Liver (tissue), 9 donors: ENCODE measurements around the gene ITGA6. TPM values are rescaled to one million over a fixed set of nuclear protein-coding genes. Genes with fewer than 3 reads are reported as not detected.

Source experiments
- DNase-seq: peaks from one replicate; pipeline ENCODE4 v3.0.0-alpha.2; 2017; ENCODE audit warnings: low spot score
- H3K27ac ChIP-seq, 2 donors: one replicate each; pipeline ENCODE4 v1.7.0; 2013; ENCODE audit warnings: inconsistent platforms in 2 of 2, low read length in 2 of 2, control low read depth in 1 of 2, low read depth in 1 of 2, mild to moderate bottlenecking in 1 of 2
- H3K27me3 ChIP-seq, 4 donors: one replicate each; pipeline versions ENCODE4 v1.6.1 to v1.7.0; 2013; ENCODE audit warnings: low read length in 3 of 4, inconsistent platforms in 1 of 4, mild to moderate bottlenecking in 1 of 4, moderate library complexity in 1 of 4; ENCODE audit not compliant: control insufficient read depth in 4 of 4, insufficient read depth in 4 of 4
- H3K36me3 ChIP-seq, 4 donors: one replicate each; pipeline versions ENCODE4 v1.6.1 to v1.7.0; 2013; ENCODE audit warnings: low read length in 3 of 4, mild to moderate bottlenecking in 3 of 4, low read depth in 1 of 4, moderate library complexity in 1 of 4; ENCODE audit not compliant: control insufficient read depth in 4 of 4, insufficient read depth in 3 of 4
- H3K4me1 ChIP-seq, 4 donors: one replicate each; pipeline versions ENCODE4 v1.6.1 to v1.7.0; 2013; ENCODE audit warnings: low read length in 3 of 4, mild to moderate bottlenecking in 3 of 4, moderate library complexity in 1 of 4; ENCODE audit not compliant: control insufficient read depth in 4 of 4, insufficient read depth in 4 of 4
- H3K4me3 ChIP-seq, 3 donors: one replicate each; pipeline versions ENCODE4 v1.6.1 to v1.7.0; 2013; ENCODE audit warnings: low read length in 3 of 3, control low read depth in 1 of 3, low read depth in 1 of 3, mild to moderate bottlenecking in 1 of 3
- H3K9ac ChIP-seq, 2 donors: one replicate each; pipeline ENCODE4 v1.7.0; 2013; ENCODE audit warnings: low read length in 2 of 2, mild to moderate bottlenecking in 2 of 2, moderate library complexity in 2 of 2, control low read depth in 1 of 2, low read depth in 1 of 2
- H3K9me3 ChIP-seq, 4 donors: one replicate each; pipeline versions ENCODE4 v1.6.1 to v1.7.0; 2013; ENCODE audit warnings: low read length in 3 of 4; ENCODE audit not compliant: control insufficient read depth in 4 of 4
- CTCF ChIP-seq: fragments of 150-350 bp; IDR thresholded peaks from 2 replicates; pipeline ENCODE4 v1.5.1; 2017; ENCODE audit warnings: improper control_type of control experiment, low read depth, low read length; ENCODE audit not compliant: missing input control
- EGR1 ChIP-seq, 2 donors: IDR thresholded peaks; 2 replicates each; pipeline ENCODE4 v1.6.1; 2016 to 2018; ENCODE audit warnings: antibody characterized with exemption in 2 of 2, low read depth in 2 of 2
- FOXA1 ChIP-seq: IDR thresholded peaks from 2 replicates; pipeline ENCODE4 v1.6.1; 2016; ENCODE audit warnings: antibody characterized with exemption
- FOXA2 ChIP-seq: IDR thresholded peaks from 2 replicates; pipeline ENCODE4 v1.6.1; 2016; ENCODE audit warnings: antibody characterized with exemption
- GABPA ChIP-seq, 2 donors: IDR thresholded peaks in 1 of 2; conservative IDR thresholded peaks in 1 of 2; 2 replicates each; pipeline ENCODE4 v1.6.1; 2016; ENCODE audit warnings: antibody characterized with exemption in 2 of 2, mild to moderate bottlenecking in 1 of 2, moderate library complexity in 1 of 2
- HNF4A ChIP-seq, 2 donors: conservative IDR thresholded peaks; 2 replicates each; pipeline ENCODE4 v1.6.1; 2016; ENCODE audit warnings: antibody characterized with exemption in 2 of 2, mild to moderate bottlenecking in 2 of 2
- HNF4G ChIP-seq: IDR thresholded peaks from 2 replicates; pipeline ENCODE4 v1.6.1; 2016; ENCODE audit warnings: antibody characterized with exemption
- JUND ChIP-seq, 2 donors: IDR thresholded peaks; 2 replicates each; pipeline ENCODE4 v1.6.1; 2016; ENCODE audit warnings: antibody characterized with exemption in 2 of 2
- MAX ChIP-seq: IDR thresholded peaks from 2 replicates; pipeline ENCODE4 v1.6.1; 2016; ENCODE audit warnings: antibody characterized with exemption
- NR2F2 ChIP-seq: IDR thresholded peaks from 2 replicates; pipeline ENCODE4 v1.6.1; 2016; ENCODE audit warnings: antibody characterized with exemption
- RAD21 ChIP-seq, 2 donors: IDR thresholded peaks; 2 replicates each; pipeline ENCODE4 v1.6.1; 2016; ENCODE audit warnings: antibody characterized with exemption in 2 of 2, mild to moderate bottlenecking in 2 of 2
- RXRA ChIP-seq, 2 donors: IDR thresholded peaks; 2 replicates each; pipeline ENCODE4 v1.6.1; 2017 to 2018; ENCODE audit warnings: antibody characterized with exemption in 2 of 2, mild to moderate bottlenecking in 1 of 2
- SP1 ChIP-seq: IDR thresholded peaks from 2 replicates; pipeline ENCODE4 v1.6.1; 2018; ENCODE audit warnings: antibody characterized with exemption, mild to moderate bottlenecking
- TAF1 ChIP-seq: conservative IDR thresholded peaks from 2 replicates; pipeline ENCODE4 v1.6.1; 2016; ENCODE audit warnings: antibody characterized with exemption, mild to moderate bottlenecking
- YY1 ChIP-seq: IDR thresholded peaks from 2 replicates; pipeline ENCODE4 v1.6.1; 2016; ENCODE audit warnings: antibody characterized with exemption, mild to moderate bottlenecking
- ZBTB33 ChIP-seq: IDR thresholded peaks from 2 replicates; pipeline ENCODE4 v1.6.1; 2016; ENCODE audit warnings: antibody characterized with exemption
- WGBS: extraction: QIAGEN DNeasy Blood & Tissue Kit; methylation state at CpG from one replicate; pipeline ENCODE4 v1.1.7; 2013; 5-methylcytosine and 5-hydroxymethylcytosine counted together
- polyA plus RNA-seq, 2 donors: library from polyadenylated mRNA; stranded (reverse) in 1 of 2; unstranded in 1 of 2; fragments of 200-250 nt in 1 of 2; fragments of >200 nt in 1 of 2; fragmentation: Nextera tagmentation in 1 of 2; extraction: Ambion mirVana in 1 of 2; gene quantifications; one replicate each; pipeline versions ENCODE4 v1.2.1 to v1.2.3, GENCODE V29; 2013 to 2015
- total RNA-seq, 2 donors: library from RNA; depleted of rRNA; stranded (reverse); fragments of >200 nt; gene quantifications; one replicate each; pipeline ENCODE4 v1.2.3, GENCODE V29; 2014
- TF ChIP-seq, protein P1 (sequence below): IDR thresholded peaks from 2 replicates; pipeline ENCODE4 v1.6.1; 2016; ENCODE audit warnings: antibody characterized with exemption
- TF ChIP-seq, protein P2 (sequence below): IDR thresholded peaks from 2 replicates; pipeline ENCODE4 v1.6.1; 2016; ENCODE audit warnings: antibody characterized with exemption, mild to moderate bottlenecking
- donor health status: healthy.
- donor health status: healthy.
- donor health status: healthy.
- donor health status: healthy.
- donor health status: healthy.

Gene ITGA6
- total and polyA plus RNA-seq, 4 donors = 5.8 to 21.6 (median 11.4) TPM

GRCh38 chr2:172405673-172406072 is 21.7 kb upstream of the ITGA6 start (continued):
- TF ChIP-seq EGR1 (IDR thresholded peaks at IDR 0.05; ENCODE audit: low read depth in 2 of 2) = no peak

DNA sequence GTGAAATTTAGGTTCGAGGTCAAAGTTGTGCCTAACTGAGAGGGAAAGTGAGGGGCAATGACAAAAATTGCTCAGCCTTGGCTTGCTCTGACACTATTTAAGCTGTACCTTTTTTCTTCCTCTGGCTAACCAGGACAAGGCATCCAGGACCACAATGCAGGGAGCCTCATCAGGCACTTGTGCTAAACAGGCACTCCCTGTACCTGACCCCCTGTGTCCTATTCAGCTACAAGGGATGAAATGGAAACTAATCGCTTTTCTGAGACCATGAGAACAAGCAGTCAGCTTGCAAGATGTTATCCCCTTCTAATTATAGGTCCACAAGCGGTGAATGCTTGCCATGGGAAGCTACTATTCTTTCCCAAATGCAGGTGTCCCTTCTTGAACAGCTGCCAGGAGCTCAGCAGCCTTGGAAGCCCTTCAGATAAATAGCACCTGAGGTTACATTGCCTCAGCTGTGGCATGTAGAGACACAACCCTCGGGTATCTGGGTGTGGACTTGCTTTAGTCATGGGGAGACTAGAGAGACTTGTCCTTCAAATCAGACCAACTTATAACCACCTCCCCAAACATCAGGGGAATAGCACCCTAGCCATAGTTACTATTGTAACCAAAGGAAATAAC is 19.1 kb upstream of the ITGA6 start:
- no peak for TF ChIP-seq CTCF
- TF ChIP-seq, protein P1, sequence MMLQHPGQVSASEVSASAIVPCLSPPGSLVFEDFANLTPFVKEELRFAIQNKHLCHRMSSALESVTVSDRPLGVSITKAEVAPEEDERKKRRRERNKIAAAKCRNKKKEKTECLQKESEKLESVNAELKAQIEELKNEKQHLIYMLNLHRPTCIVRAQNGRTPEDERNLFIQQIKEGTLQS = no peak
- no peak for TF ChIP-seq RXRA (IDR thresholded peaks at IDR 0.05)
- TF ChIP-seq FOXA1 = no peak
- TF ChIP-seq, protein P2, sequence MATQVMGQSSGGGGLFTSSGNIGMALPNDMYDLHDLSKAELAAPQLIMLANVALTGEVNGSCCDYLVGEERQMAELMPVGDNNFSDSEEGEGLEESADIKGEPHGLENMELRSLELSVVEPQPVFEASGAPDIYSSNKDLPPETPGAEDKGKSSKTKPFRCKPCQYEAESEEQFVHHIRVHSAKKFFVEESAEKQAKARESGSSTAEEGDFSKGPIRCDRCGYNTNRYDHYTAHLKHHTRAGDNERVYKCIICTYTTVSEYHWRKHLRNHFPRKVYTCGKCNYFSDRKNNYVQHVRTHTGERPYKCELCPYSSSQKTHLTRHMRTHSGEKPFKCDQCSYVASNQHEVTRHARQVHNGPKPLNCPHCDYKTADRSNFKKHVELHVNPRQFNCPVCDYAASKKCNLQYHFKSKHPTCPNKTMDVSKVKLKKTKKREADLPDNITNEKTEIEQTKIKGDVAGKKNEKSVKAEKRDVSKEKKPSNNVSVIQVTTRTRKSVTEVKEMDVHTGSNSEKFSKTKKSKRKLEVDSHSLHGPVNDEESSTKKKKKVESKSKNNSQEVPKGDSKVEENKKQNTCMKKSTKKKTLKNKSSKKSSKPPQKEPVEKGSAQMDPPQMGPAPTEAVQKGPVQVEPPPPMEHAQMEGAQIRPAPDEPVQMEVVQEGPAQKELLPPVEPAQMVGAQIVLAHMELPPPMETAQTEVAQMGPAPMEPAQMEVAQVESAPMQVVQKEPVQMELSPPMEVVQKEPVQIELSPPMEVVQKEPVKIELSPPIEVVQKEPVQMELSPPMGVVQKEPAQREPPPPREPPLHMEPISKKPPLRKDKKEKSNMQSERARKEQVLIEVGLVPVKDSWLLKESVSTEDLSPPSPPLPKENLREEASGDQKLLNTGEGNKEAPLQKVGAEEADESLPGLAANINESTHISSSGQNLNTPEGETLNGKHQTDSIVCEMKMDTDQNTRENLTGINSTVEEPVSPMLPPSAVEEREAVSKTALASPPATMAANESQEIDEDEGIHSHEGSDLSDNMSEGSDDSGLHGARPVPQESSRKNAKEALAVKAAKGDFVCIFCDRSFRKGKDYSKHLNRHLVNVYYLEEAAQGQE = no peak
- TF ChIP-seq GABPA (IDR thresholded peaks at IDR 0.05 in 1 of 2, conservative IDR thresholded peaks at IDR 0.05 in 1 of 2) = no peak
- TF ChIP-seq TAF1 = no peak
- no peak for TF ChIP-seq HNF4A (conservative IDR thresholded peaks at IDR 0.05)
- TF ChIP-seq MAX = no peak
- TF ChIP-seq YY1 = no peak
- TF ChIP-seq JUND (IDR thresholded peaks at IDR 0.05) = no peak
- TF ChIP-seq SP1 = no peak
- no peak for TF ChIP-seq EGR1 (IDR thresholded peaks at IDR 0.05; ENCODE audit: low read depth in 2 of 2)
- no peak for TF ChIP-seq HNF4G
- no peak for TF ChIP-seq NR2F2
- no peak for TF ChIP-seq RAD21 (IDR thresholded peaks at IDR 0.05)
- TF ChIP-seq FOXA2 = no peak
- 73% methylated on average over 4 of the region's 4 CpGs for WGBS
- Histone ChIP-seq H3K27me3 (no peaks in the 10 kb centered on the region), H3K4me1 (peaks cover 0 to 5% (median 0%) of the 10 kb centered on the region in 4 donors), H3K27ac (no peak overlapping the region), H3K9me3 (no peaks in the 10 kb centered on the region), H3K4me3 (no peak overlapping the region), H3K9ac (no peak overlapping the region), H3K36me3 (no peaks in the 10 kb centered on the region)
- no peak for DNase-seq

DNA sequence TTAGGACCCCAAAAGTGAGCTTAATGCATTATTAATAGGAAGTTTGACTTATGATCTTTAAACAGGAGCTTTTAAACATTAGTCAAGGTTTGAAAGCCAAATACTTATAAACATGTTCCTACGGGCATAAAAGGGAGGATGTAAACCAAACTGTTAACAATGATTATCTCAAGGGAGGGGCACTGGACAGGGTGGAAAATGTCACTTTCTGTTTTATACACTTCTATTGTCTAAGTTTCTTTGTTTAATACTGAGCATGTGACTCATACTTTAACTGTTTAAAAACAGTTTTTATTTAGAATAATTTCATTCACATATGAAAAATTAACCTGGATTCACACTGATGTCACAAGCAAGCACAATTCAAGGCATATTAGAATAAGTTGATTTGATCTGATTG is 18.3 kb upstream of the ITGA6 start:
- WGBS = 67% methylated on average over 1 of the region's 1 CpG
- Histone ChIP-seq H3K27ac (no peak overlapping the region), H3K9me3 (no peaks in the 10 kb centered on the region)

More for the DNA sequence above, 18.3 kb upstream of the ITGA6 start:
- H3K9ac ChIP-seq = no peak overlapping the region
- TF ChIP-seq, protein P1 = no peak
- TF ChIP-seq ZBTB33 = no peak
- no peak for TF ChIP-seq HNF4G
- TF ChIP-seq YY1 = no peak
- no peak for TF ChIP-seq RXRA (IDR thresholded peaks at IDR 0.05)
- TF ChIP-seq HNF4A (conservative IDR thresholded peaks at IDR 0.05) = no peak
- no peak for TF ChIP-seq MAX
- TF ChIP-seq NR2F2 = no peak
- TF ChIP-seq CTCF = no peak
- no peak for TF ChIP-seq RAD21 (IDR thresholded peaks at IDR 0.05)
- TF ChIP-seq SP1 = no peak
- no peak for TF ChIP-seq GABPA (IDR thresholded peaks at IDR 0.05 in 1 of 2, conservative IDR thresholded peaks at IDR 0.05 in 1 of 2)
- no peak for TF ChIP-seq FOXA2
- peaks cover 0 to 6% (median 0%) of the 10 kb centered on the region in 4 donors for H3K4me1 ChIP-seq
- no peak overlapping the region for H3K4me3 ChIP-seq
- no peak for DNase-seq
- no peaks in the 10 kb centered on the region for H3K27me3 ChIP-seq
- no peaks in the 10 kb centered on the region for H3K36me3 ChIP-seq
